Right hindlimb (tissue), 1 donor: ENCODE data around the gene DPT.

Experiments
- DNase-seq: peaks from one replicate; pipeline ENCODE4 v3.0.0-alpha.2; 2018

The DPT gene

DNA sequence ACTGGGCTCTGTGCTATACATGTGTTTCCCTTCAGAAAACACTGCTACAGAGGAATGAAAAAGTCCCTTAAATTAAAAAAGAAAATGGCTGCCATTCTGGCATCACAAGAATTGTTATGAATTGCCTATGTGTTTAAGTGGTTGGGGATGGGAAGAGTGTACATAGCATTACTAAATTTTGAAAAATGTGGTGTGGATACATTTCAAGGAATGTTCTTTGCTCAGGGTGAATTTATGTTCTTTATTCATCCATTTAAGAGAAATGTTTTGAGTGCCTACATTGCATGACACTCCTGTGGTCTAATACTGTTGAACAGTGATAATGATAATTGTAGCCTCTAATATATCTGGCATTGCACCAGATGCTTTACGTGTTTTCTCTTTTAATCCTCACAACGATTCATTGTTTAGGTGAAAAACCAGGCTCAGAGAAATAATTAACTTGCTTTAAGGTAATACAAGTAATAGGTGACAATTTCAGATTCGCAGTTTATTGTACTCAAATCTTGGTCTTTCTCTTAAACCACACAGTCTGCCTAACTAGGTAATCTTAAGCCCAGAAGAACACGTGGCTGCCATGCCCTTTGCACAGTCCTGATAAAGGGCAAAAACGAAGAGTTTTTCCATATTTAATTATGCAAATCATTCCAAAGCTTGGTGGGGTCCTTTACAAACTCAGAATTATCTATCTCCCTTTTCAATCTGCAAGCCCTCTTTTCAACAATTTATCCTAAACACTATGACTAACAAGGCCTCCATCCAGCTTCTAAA, 31.5 kb downstream of the DPT start:
- no peak for DNase-seq

DNA sequence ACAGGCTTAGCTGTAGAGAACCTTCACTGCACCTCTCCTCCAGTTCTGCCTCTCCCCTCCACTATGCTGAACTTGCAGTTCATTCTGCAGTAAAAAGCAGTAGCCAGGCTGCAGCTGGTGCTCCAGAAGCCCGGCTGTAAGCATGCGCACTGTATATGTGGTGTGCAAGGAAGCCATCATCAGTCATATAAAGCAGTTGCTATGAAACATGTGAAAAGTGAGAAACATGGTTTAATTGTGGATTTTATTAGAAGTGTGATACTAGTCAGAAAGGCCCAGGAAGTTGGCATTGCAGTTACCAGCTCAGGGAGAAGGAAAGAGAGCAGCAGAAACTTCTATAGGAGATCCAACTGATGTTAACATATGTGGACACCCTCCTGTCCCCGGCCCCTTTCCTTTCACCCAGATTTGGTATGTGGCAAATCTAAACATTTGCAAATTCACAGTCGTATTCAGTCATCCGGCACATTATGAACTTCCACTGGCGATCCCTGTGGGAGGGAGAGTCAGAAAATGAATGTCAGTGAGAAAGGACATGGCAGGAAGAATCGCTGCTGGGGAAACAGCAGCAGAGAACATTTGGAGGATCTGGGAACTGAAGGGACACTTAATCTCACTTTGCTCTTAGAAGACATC, 32.8 kb downstream of the DPT start:
- no peak for DNase-seq

DNA sequence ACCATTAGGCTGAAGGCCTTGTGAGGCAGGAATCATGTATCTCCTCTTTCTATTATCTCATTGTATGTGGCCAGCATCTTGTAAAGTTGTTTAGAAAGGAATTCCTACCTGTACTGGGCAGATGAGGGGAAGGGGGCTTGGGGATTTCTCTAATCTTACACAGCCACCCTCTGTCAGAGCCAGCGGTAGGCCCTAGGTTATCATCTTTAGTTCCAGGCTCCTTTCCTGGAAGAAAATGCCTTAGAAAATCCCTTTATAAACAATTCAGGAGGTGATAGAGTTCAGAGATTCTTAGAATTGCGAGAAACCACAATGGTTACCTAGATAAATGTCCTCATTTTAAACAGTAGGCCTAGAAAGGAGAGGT, 35.2 kb downstream of the DPT start:
- no peak for DNase-seq

DNA sequence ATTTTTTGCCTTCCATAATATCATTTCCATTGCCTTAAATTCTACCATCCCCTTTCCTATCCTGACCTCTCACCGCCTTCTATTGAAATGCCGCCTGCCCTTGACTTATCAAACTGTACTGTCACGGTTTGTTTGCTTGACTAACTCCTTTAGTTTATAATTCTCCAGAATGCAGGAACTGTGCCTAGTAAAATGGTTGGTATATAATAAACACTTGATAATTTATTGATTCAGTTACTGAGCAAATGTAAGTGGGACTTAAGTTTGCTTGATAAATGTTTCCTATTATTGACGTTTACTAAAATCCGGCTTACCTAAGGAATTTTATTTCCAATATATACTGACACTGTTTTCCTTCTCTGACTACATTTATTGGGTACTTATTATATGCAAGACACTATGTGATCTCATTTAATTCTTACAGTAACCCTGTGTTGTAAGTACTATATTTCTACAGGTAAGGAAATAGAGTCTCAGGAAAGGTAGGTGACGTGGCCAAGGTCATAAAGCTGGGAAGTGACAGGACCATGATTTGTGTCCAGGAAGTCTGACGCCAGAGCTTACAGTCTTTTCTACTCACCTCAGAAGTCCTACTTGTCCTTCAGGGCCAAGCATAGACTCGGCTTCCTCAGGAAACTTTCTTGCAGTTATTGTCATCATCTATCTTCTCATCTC, 35.7 kb downstream of the DPT start:
- DNase-seq: no peak

DNA sequence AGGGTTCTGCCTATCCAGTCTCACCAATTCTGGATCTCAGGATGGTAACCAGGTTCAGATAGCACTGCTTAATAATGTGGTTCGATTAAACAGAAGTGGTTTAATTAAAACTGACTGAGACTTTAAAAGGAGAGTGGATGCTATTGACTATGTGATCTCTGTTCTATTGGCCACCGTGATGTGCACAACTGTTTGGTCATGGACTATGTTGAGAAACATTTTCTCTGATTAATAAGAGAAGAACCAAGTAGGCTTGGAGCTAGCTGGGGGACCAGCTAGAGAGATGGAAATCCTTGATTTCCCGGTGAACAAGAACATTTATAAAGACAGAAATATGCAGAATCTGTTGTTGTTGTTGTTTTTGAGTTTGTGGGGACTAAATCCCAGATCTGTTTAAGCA, 36.5 kb downstream of the DPT start:
- no peak for DNase-seq

DNA sequence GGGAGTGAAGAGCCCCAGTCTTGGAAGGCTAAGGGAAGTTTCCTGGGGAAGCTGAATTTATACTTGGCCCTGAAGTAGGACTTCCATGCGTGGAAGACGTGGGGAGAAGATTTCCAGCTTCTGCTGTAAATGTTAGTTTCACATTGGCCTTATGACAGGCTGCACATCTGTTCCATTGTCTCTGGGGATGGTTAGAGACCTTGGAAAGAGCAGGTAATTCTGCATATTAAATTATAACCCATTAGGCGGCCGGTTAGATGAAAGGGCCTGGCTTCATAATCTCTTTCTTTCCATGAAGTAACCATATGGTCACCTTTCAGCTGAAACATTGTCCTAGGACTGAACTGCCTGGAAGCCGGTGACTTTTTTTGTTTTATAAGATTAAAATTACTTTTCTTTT, 37.5 kb downstream of the DPT start:
- DNase-seq: no peak

DNA sequence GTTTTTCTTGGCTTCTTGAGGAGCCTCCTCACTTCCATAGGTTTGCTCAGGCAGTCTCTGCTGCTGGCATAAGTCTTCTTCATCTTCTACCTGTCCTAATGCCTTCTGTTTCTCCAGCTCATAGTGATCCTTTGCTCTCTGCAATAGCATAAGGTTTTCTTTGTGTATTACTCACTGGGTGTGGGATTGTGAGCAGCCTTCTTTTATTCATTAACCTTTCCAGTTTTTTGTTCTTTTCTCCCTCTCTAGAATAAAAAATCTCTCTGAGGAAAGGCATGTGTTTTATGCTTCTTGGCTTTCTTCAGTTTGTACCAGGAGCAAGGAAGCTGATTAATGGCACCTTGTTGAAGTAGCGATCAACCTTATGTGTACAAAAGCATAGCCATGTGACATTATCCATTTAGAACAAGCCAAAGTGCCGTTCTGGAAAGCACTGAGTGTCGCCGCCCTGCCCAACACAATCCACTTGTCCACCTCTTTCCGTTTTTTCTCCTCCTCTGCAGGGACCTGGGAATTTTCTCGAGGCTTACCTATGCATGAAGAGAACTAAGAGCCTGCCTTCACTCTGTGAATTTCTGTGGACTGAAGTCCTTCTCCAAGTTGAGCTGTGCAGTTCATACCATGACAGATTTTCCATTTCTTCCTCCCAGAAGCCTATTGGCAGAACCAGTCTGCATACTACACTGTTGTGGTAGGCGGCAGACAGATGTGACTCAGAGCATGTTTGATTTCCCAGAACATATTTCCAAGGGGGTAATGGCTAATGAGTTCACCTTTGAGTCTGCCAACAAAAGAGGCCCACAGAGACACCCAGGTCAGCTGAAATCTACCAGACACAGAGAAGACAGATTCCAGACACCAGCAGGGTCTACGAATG, 39.0 kb downstream of the DPT start:
- DNase-seq: no peak

DNA sequence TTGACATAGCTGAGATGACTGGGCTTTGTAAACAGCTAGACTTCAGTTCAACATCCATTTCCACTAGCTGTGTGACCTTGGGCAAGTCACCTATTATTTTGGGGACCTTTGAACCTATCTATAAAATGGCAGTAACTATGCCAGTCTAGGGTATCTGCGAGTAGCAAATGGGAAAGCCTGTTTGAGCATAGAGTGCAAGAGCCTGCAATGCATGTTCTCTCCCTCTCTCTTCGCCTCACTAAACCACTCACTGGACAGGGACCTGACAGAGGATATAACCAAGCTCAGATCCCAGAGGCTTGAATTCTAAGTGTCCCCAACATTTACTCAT, 39.7 kb downstream of the DPT start:
- no peak for DNase-seq

DNA sequence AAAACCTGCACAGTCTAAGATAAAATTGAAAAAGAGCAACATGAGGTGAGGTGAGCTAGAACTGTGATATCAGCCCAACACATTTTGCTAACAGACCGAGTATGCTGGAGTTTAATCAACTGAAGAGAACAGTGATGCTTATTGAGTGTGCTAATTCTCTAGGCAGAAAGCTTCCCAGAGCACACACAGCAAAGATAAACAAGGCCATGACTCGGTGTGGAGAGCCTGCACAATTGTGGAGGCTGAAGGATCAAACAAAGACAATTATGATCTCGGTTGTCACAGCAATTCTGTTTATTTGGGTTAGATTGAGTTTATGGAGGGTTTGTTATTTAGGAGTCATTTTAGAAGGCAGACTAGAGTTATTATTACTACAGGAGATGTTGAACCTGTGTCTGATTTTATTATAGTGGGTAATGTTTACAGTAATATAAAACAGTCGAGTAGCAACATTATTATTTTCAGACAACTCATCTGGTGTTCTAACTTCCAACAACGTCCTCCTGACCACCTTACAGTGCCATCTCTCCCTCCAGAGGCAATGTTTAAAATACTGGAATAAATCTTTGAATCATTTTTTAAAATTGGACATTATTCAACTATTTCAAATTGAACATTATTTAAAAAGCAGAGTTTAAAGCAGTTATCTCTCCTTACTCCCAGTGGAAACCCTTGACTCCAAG, 40.2 kb downstream of the DPT start:
- DNase-seq: no peak

DNA sequence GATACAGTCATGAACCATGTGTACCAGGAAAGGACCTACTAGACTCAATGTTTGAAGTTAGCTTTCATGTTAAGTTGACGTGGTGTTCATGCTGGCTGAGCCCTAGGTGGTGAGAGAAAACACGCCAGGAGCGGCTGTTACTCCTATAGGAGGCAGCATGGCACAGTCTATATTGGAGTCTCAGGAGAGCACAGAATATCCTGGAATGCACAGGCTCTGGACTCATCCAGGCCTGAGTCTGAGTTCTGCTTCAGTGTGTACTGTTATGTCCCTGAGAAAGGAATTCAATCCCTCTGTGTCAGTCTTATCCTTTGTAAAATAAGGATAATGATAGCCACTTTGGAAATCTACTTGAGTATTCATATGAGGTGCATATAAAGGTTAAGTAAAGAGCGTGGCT, 41.2 kb downstream of the DPT start:
- no peak for DNase-seq

DNA sequence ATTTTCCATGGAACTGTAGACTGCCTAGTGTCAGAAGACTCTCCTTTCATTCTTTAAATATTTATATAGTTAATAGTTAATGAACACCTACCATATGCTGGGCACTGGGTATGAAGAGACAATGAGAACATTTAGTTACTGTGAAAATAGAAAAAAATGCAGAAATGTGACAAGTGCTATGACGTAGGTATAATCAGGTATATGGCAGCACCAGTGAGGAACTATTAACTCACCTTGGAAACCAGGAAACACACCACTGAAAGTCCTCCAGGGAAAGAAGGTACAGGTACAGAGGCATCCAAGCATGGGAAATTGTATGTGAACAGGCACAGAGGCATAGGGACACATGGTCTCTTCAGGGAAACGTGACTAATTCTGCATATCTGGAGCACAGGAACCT, 42.3 kb downstream of the DPT start:
- no peak for DNase-seq

DNA sequence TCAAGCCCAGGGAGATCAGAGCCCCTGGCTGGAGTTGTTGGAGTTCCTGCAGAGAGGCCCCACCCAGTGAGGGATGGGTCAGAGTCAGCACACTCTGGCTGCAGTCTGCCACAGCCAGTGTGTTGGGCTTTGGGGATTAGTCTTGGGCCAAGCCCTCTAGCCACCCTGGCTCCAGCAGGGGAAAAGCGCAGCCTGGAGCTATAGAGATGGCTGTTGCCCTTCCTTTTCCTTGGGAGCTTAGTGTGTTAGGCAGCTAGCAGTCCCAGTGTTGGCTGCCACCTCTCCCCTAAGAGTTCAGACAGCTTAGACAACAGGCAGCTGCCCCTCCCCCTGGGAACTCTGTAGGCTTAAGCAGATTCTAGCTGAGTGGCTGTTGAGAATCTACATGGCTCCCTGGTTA, 45.1 kb downstream of the DPT start:
- DNase-seq: no peak

DNA sequence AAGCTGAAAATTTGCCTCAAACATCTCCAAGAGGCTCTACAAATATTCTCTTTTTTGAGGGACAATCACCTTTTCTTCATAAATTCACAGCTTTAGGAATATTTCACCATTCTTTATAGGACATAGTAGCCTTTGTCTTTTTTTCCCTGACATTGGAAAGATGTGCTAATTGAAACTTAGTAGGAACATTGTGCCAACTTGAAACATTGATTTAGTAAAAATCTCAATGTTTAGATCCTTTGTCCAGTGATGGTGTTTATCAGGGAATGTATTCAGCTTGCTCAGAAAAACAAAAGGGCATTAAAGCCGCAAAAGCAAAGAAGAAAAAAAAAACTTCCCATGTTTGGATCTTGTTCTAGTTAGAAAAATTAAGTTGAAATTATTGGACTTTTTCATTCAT, 52.1 kb downstream of the DPT start:
- DNase-seq: no peak

DNA sequence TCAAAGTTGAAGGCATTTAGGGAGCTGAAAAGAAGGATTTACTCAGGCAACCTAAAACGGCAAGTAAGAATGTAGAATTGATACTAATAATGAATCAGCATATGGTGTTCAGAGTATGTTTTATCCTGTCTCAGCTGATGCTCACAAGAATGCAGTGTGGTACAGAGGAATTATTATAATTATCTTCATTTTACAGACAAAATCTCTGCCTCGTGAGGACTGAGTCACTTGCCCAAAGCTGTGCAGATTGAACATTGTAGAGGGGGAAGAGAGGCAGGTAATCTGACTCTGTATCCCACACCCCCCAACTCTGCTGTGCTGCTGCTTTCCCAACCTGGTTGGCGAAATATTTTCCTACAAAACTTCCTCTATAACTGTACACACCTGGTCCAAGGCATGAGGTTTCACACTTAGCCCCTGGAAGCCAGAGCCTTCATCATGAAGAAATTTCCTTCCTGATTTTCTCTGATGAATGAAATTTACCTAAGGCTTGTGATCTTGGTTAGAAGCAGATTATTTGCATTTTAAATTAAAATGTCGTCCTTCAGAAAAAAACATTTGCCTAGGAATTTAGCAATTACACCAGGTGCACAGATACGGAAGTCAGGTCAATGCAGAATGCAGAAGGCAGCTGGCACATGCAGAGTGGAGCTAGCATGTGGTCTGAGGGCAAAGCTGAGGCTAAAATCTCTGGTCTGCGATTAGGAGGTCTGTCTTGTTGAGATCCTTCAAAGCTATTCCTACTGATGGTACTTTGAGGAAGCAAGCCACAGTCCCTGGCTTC, 52.8 kb downstream of the DPT start:
- no peak for DNase-seq

DNA sequence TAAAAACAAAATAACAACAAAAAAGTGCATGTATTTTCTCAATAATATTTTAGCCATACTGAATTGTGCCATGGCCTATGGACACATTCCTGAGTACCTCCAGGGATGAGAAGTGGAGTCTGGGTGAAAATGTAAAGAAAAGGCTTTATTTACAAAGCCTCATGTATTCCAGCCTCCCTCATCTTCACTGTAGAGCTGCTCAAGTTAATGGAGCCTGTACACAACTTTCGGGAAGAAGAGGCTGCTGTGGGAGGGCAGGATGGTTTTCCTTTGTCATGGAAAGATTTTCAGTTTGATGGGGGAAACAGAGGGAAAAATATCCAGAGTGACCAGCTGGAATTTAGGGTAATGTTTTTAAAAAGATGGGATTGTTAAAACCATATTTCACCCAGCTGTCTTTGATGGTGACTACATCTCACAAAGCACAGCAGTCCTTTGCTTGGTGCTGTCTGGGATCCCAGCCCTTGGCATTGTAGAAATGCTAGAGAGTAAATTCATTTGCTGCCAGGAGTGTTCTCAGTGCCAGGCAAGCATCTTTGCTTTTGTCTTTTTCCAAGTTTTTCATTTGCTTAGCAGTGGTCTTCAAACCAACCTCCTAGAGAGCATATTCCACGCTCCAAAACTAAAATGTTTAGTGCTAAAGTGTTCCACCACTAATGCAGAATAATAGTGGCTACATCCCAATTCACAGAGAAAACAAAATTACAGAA, 54.9 kb downstream of the DPT start:
- DNase-seq: no peak

DNA sequence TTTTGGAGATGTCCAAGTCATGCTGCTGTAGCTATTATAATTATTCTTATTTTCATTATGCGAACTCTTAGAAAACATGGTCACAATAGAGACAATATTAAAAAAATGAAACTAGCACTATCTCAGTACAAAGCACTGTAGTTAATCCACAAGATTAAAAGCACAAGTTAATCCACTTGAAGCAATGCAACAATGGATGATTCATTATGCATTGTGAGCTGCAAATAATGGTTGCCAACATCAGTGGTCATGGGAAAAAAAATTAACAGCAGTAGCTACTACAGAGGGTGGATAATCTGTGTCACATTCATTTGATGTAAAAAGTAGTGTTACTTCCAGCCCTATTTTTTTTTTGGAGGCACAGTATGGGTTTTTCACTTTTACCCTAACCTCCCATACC, 56.7 kb downstream of the DPT start:
- no peak for DNase-seq

DNA sequence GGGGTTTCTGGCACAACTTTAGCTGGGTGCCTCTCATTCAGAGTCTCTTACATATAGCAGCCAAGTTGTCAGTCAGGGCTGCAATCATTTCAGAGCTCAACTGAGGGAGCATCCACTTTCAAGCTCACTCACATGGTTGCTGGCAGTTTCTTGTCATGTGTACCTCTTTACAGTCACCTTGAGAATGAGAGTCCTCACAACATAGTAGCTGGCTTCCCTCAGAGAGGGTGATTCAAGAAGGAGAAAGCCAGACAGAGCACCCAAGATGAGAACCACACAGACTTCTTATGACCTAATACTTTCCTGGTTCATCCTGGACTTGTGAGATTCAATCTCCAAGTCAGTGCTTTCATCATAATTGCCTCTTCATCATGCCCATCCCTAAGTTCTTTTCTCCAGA, 57.2 kb downstream of the DPT start:
- DNase-seq: no peak

DNA sequence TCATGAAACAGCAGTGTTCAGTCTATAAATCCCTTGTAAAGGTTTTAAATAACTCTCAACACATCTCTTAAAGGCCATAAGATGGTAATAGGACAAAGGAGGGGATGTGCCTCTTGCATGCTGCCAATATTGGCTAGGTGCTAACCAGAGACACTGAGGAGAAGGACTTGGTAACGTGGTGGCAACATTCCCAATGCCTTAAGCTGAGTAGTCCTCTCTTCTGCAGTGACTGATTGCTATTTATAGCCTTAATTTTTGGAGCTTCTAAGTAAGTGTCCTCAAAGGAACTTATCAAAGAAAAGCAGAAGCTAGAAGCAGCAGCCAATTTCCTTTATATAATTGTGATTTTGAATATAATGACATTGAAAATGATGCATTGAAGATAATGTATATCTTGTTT, 63.0 kb downstream of the DPT start:
- DNase-seq: no peak

DNA sequence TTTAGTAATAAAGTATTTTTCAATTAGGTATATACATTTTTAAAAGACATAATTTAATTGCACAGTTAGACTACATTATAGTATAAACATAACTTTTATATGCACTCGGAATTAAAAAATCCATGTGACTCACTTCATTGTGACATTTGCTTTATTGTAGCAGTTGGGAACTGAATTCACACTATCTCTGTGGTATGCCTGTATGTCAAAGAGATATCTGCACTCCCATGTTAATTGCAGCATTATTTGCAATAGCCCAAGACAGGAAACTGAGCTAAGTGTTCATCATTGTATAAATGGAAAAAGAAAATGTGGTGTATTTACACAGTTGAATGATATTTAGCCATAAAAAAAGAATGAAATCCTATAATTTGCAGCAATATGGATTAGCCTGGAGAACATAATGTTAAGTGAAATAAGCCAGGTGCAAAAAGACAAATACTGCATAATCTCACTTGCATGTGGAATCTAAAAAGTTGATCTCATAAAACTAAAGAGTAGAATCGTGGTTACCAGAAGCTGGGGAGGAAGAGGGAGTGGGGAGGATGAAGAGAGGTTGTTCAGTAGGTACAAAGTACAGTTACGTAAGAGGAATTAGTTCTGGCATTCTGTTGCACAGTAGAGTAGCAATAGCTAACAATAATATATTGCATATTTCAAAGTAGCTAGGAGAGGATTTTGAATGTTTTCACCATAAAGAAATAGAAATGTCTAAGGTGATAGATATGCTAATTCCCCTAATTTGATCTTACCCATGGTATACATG, 64.8 kb downstream of the DPT start:
- DNase-seq: no peak

DNA sequence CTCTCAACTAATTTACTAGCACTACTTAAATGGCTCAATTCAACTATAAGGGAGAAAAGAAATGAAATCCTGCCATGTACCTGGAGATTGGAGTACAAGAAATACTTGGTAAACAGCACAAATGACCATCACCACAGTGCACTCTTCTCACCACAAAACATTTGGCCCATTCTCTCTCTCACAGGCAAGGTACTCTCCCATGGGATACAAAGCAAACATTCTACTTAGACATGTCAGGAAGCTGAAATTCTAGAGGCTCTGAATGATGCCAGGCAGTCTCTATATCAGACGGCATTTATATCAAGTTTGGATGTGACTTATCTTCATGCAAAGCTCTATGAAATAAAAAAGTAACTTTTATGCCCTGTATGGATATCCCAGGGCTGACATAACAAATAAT, 72.5 kb downstream of the DPT start:
- no peak for DNase-seq
